ENCODE measurements around the gene ENOSF1.
"Not testable (repeated sequence)": the region's sequence is repeated elsewhere in the genome, so short reads cannot be mapped to it uniquely, and the experiment has no call there.

The ENOSF1 gene

GRCh38 chr18:706405-706804 is 6.0 kb downstream of the ENOSF1 start:
- DNase-seq (ENCODE audit: low read depth, low spot score), result no peak

- no peak for DNase-seq (ENCODE audit: low read depth, low spot score)
Observed at GRCh38 chr18:703213-703967, 9.0 kb downstream of the ENOSF1 start.

- no peak for DNase-seq (ENCODE audit: low read depth, low spot score)
Observed at GRCh38 chr18:697800-698199, 14.6 kb downstream of the ENOSF1 start.

GRCh38 chr18:697012-697411 is 15.4 kb downstream of the ENOSF1 start:
- no peak for DNase-seq (ENCODE audit: low read depth, low spot score)

- no peak for DNase-seq (ENCODE audit: low read depth, low spot score)
Observed at GRCh38 chr18:693466-694187, 18.8 kb downstream of the ENOSF1 start.

- DNase-seq (ENCODE audit: low read depth, low spot score), result no peak
Observed at GRCh38 chr18:692824-693223, 19.6 kb downstream of the ENOSF1 start.

GRCh38 chr18:688323-688722 is 24.1 kb downstream of the ENOSF1 start:
- no peak for DNase-seq (ENCODE audit: low read depth, low spot score)

- DNase-seq (ENCODE audit: low read depth, low spot score), result no peak
Observed at GRCh38 chr18:686339-687111, 25.9 kb downstream of the ENOSF1 start.

- DNase-seq (ENCODE audit: low read depth, low spot score), result no peak
Observed at GRCh38 chr18:685438-685837, 27.0 kb downstream of the ENOSF1 start.

- DNase-seq (ENCODE audit: low read depth, low spot score), result no peak
Observed at GRCh38 chr18:683531-683930, 28.9 kb downstream of the ENOSF1 start.

- no peak for DNase-seq (ENCODE audit: low read depth, low spot score)
Observed at GRCh38 chr18:682833-683232, 29.6 kb downstream of the ENOSF1 start.

- not testable (repeated sequence) for DNase-seq (ENCODE audit: low read depth, low spot score)
Observed at GRCh38 chr18:682416-682815, 30.0 kb downstream of the ENOSF1 start.

GRCh38 chr18:681985-682384 is 30.4 kb downstream of the ENOSF1 start:
- DNase-seq (ENCODE audit: low read depth, low spot score), result no peak

- DNase-seq (ENCODE audit: low read depth, low spot score), result no peak
Observed at GRCh38 chr18:680392-680791, 32.0 kb downstream of the ENOSF1 start.

GRCh38 chr18:679516-679915 is 32.9 kb downstream of the ENOSF1 start:
- DNase-seq (ENCODE audit: low read depth, low spot score), result no peak

GRCh38 chr18:678482-679182 is 33.8 kb downstream of the ENOSF1 start:
- no peak for DNase-seq (ENCODE audit: low read depth, low spot score)

GRCh38 chr18:677951-678381 is 34.5 kb downstream of the ENOSF1 start:
- DNase-seq (ENCODE audit: low read depth, low spot score), result no peak

- DNase-seq (ENCODE audit: low read depth, low spot score), result no peak
Observed at GRCh38 chr18:677145-677544, 35.3 kb downstream of the ENOSF1 start.

- no peak for DNase-seq (ENCODE audit: low read depth, low spot score)
Observed at GRCh38 chr18:676736-677135, 35.7 kb downstream of the ENOSF1 start.

- DNase-seq (ENCODE audit: low read depth, low spot score), result no peak
Observed at GRCh38 chr18:676069-676468, 36.4 kb downstream of the ENOSF1 start.

GRCh38 chr18:675307-675706 is 37.1 kb downstream of the ENOSF1 start:
- DNase-seq (ENCODE audit: low read depth, low spot score), result no peak

GRCh38 chr18:673769-674168 is 38.7 kb downstream of the ENOSF1 start:
- DNase-seq (ENCODE audit: low read depth, low spot score), result no peak

Data from brain pericyte (primary cell).